Measurements from ENCODE around the gene HOXD4. TPM values are rescaled to one million over a fixed set of nuclear protein-coding genes. Genes with fewer than 3 reads are reported as not detected.

The HOXD4 gene
- total RNA-seq, 2 experiments from 2014 or later = not detected

GRCh38 chr2:176139661-176140512 is 11.5 kb upstream of the HOXD4 start:
- POLR2A ChIA-PET = interaction anchor here (0.6 kb wide), 1 partner anchor 673 kb away, joined by 3 read pairs; no protein-coding TSS in a partner anchor
- Mint-ChIP-seq H3K9me3 (peaks cover 4% of the 10 kb centered on the region), H3K4me3 (no peak overlapping the region), H3K4me1 (ENCODE audit: low read depth) (peaks cover 19% of the 10 kb centered on the region), H3K27ac (no peak overlapping the region), H3K27me3 (peaks cover 75% of the 10 kb centered on the region), H3K36me3 (peaks cover 12% of the 10 kb centered on the region)
- intact Hi-C loops (cut with micrococcal nuclease) = loop anchor here (1.0 to 10.0 kb wide), 3 partner anchors 315 to 1805 kb away; partner anchors contain the start of gene SP9
- no peak for DNase-seq
- CTCF ChIA-PET = interaction anchor here (0.6 to 10.6 kb wide), 23 partner anchors 8 to 1010 kb away, joined by 3 to 108 read pairs (median 4); no protein-coding TSS in a partner anchor

DNA sequence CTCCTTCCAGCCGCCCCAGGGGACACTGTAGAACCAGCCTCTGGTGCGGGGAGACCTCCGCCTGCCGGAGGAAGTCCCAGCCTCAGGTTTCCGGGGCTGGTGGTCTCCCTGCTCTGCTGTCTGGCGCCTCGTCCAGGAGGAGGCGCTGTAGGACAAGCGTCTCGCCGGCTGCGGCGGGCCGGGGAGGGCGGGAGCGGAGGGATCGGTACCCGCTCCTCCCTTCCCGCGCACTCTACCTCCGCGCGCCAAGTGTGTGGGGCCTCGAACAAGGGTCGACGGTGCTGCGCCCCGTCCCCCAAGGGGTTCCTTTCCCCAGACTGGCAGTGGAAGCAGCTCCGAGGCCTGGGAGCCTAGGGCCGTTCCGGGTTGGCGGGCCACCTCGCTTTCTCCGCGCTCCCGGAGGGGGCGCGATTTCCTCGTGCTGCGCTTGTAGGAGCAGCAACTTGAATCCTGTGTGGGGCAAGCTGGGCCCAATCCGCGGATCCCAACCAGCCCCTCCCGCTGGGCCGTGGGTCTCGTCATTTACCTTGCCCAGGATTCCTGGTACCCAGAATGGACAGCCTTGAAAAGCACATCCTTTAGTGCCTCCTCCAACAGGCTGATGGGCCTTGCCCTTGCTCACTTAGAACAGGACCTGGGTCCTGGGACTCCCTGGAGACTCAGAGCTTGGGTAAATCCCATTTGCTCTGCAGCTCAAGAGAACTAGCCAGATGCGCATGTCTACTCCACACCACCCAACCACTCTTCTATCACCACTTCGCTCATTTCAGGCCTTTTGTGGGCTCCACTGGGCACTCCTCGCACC is 10.6 kb upstream of the HOXD4 start:
- CTCF ChIA-PET = interaction anchor here (0.6 to 10.6 kb wide), 25 partner anchors 9 to 1009 kb away, joined by 3 to 108 read pairs (median 4); no protein-coding TSS in a partner anchor
- peaks cover 15% of the 10 kb centered on the region for H3K4me1 Mint-ChIP-seq (ENCODE audit: low read depth)
- DNase-seq = peak; percentile 75
- H3K4me3 Mint-ChIP-seq = no peak overlapping the region
- POLR2A ChIA-PET = interaction anchor here (0.6 kb wide), 1 partner anchor 672 kb away, joined by 3 read pairs; no protein-coding TSS in a partner anchor
- peaks cover 4% of the 10 kb centered on the region for H3K9me3 Mint-ChIP-seq
- H3K27ac Mint-ChIP-seq = no peak overlapping the region
- peaks cover 74% of the 10 kb centered on the region for H3K27me3 Mint-ChIP-seq
- peaks cover 8% of the 10 kb centered on the region for H3K36me3 Mint-ChIP-seq
- intact Hi-C loops (cut with micrococcal nuclease) = loop anchor here (1.0 kb wide), 2 partner anchors 315 to 414 kb away; no protein-coding TSS in a partner anchor

DNA sequence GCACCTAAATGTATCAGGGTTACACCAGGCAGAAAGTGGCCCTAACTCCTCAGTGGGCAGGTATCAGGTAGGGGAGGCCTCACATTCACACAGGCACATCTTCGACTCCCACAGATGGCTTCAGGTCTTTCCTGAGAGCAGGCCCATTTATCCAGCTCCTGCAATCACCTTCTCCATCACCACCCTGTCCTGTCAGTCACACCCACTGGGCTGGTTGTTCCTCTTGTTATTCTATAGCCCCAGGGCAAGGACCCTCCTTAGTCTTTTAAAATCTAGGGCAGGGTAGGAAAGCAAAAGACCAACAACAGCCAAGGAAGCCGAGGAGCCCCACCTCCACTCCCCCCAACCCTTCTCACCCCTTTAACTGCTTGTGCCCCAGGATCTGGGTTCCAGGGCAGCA is 9.1 kb upstream of the HOXD4 start:
- no peak overlapping the region for H3K27ac Mint-ChIP-seq
- peaks cover 8% of the 10 kb centered on the region for H3K36me3 Mint-ChIP-seq
- H3K4me1 Mint-ChIP-seq (ENCODE audit: low read depth) = peaks cover 12% of the 10 kb centered on the region
- no peak for DNase-seq
- peaks cover 4% of the 10 kb centered on the region for H3K9me3 Mint-ChIP-seq
- intact Hi-C loops (cut with micrococcal nuclease) = no loop called here
- H3K4me3 Mint-ChIP-seq = no peak overlapping the region
- peaks cover 79% of the 10 kb centered on the region for H3K27me3 Mint-ChIP-seq
- POLR2A ChIA-PET = no interaction called here
- CTCF ChIA-PET = interaction anchor here (2.6 to 10.6 kb wide), 2 partner anchors 313 to 412 kb away, joined by 14 to 108 read pairs; no protein-coding TSS in a partner anchor

GRCh38 chr2:176145085-176145969 is 6.0 kb upstream of the HOXD4 start:
- H3K4me1 Mint-ChIP-seq (ENCODE audit: low read depth) = peaks cover 12% of the 10 kb centered on the region
- CTCF ChIA-PET = interaction anchor here (0.7 to 10.6 kb wide), 3 partner anchors 17 to 310 kb away, joined by 3 to 108 read pairs (median 3); no protein-coding TSS in a partner anchor
- H3K36me3 Mint-ChIP-seq = no peaks in the 10 kb centered on the region
- H3K27me3 Mint-ChIP-seq = peaks cover 82% of the 10 kb centered on the region
- no peak overlapping the region for H3K27ac Mint-ChIP-seq
- POLR2A ChIA-PET = no interaction called here
- no peaks in the 10 kb centered on the region for H3K9me3 Mint-ChIP-seq
- no peak for DNase-seq
- intact Hi-C loops (cut with micrococcal nuclease) = no loop called here
- no peak overlapping the region for H3K4me3 Mint-ChIP-seq

GRCh38 chr2:176146101-176146500 is 5.2 kb upstream of the HOXD4 start:
- H3K27ac Mint-ChIP-seq = no peak overlapping the region
- POLR2A ChIA-PET = no interaction called here
- intact Hi-C loops (cut with micrococcal nuclease) = no loop called here
- H3K4me3 Mint-ChIP-seq = no peak overlapping the region
- peaks cover 8% of the 10 kb centered on the region for H3K4me1 Mint-ChIP-seq (ENCODE audit: low read depth)
- CTCF ChIA-PET = interaction anchor here (0.8 to 10.6 kb wide), 2 partner anchors 309 to 409 kb away, joined by 3 to 108 read pairs; no protein-coding TSS in a partner anchor
- no peak for DNase-seq
- H3K9me3 Mint-ChIP-seq = no peaks in the 10 kb centered on the region
- H3K27me3 Mint-ChIP-seq = peaks cover 86% of the 10 kb centered on the region
- H3K36me3 Mint-ChIP-seq = no peaks in the 10 kb centered on the region

DNA sequence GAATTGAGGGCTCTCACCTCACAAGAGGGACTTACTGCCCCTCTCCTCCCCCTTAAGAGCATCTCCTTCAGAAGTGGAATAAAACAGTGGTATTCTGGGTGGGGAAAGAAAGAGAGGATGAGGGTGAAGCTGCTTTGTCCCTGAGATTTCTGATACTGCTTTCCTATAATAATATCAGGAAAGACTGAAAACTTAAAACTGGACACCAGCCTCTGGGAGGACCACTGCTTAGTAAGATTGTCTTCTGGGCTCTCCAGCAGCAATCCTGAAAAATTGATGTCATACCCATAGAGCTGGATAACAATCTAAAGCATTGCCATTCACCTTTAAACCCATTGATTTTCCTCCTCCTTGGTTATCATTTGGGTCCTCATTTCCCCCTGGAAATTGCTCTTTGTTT is 4.7 kb upstream of the HOXD4 start:
- CTCF ChIA-PET = interaction anchor here (0.8 to 10.6 kb wide), 2 partner anchors 309 to 408 kb away, joined by 3 to 108 read pairs; no protein-coding TSS in a partner anchor
- Mint-ChIP-seq H3K4me1 (ENCODE audit: low read depth) (peaks cover 7% of the 10 kb centered on the region), H3K27me3 (peaks cover 85% of the 10 kb centered on the region), H3K36me3 (no peaks in the 10 kb centered on the region), H3K9me3 (no peaks in the 10 kb centered on the region), H3K4me3 (no peak overlapping the region), H3K27ac (no peak overlapping the region)
- intact Hi-C loops (cut with micrococcal nuclease) = no loop called here
- POLR2A ChIA-PET = no interaction called here
- DNase-seq = no peak

DNA sequence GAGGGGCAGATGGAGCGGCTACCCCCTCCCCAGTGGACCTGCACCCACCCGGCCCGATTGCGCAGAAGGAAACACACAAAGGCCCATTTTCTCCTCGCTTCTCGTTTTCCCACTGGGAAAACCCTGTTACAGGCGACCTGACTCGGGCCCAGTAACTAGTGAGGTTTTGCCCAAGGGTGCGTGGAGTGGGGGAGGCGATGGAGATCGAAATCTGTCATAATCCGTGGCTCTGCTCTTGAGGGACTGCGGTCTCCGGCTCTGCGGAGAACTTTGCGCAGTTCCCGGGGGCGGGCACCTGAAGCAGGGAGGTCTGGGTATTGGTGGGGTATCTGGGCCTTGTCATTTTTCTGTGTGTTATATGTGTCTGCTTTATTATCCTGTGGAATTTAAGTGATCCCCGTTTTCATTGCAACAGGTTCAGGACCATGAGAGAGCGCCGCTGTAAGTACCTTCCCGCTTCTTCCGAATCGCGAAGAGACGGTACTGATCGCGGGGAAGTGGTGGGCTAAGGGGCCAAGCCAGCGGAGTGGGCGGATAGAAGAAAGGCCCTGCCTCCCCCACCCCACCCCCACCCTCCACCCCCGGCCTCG is 4.0 kb upstream of the HOXD4 start:
- H3K4me1 Mint-ChIP-seq (ENCODE audit: low read depth) = peaks cover 7% of the 10 kb centered on the region
- H3K9me3 Mint-ChIP-seq = no peaks in the 10 kb centered on the region
- intact Hi-C loops (cut with micrococcal nuclease) = no loop called here
- ChIA-PET CTCF (interaction anchor here (0.8 to 10.6 kb wide), 2 partner anchors 308 to 407 kb away, joined by 3 to 108 read pairs; no protein-coding TSS in a partner anchor), POLR2A (no interaction called here)
- no peak overlapping the region for H3K27ac Mint-ChIP-seq
- DNase-seq = no peak
- no peak overlapping the region for H3K4me3 Mint-ChIP-seq
- H3K36me3 Mint-ChIP-seq = no peaks in the 10 kb centered on the region
- peaks cover 79% of the 10 kb centered on the region for H3K27me3 Mint-ChIP-seq

DNA sequence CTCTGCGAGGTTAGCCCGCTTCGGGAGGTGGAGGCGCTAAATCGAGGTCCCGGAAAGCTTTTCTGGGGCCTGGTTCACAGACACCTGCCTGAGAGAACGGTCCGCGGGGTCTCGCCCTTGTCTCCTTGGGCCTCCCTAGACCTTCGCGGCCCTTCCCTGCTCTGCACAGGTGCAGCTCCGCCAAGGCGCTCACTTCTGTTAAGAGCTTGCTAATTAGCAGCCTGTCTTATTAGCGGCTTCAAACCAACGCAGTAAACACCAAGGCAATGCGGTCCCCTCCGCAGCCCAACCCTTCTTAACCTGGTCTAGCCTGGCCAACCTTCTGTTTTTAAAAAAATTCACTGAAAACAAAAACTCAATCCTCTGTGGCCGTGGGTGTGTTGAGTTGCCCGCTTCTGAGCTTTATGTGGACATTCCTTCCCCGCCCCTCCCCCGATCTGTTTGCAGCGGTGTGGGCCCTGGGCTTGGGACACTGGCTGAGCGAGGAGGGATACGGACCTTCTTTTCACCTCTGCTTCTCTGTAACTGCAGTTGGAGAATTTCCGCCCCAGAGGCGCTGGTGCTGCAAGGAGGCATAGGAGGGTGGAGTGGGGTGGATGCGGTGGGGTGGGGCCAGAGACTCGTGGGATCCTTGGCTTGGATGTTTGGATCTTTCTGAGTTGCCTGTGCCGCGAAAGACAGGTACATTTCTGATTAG is 3.4 kb upstream of the HOXD4 start:
- Mint-ChIP-seq H3K9me3 (no peaks in the 10 kb centered on the region), H3K27me3 (peaks cover 80% of the 10 kb centered on the region), H3K36me3 (no peaks in the 10 kb centered on the region), H3K4me3 (no peak overlapping the region), H3K27ac (no peak overlapping the region), H3K4me1 (ENCODE audit: low read depth) (peaks cover 7% of the 10 kb centered on the region)
- CTCF ChIA-PET = interaction anchor here (10.6 kb wide), 1 partner anchor 308 kb away, joined by 108 read pairs; no protein-coding TSS in a partner anchor
- DNase-seq = no peak
- POLR2A ChIA-PET = no interaction called here
- intact Hi-C loops (cut with micrococcal nuclease) = no loop called here

- DNase-seq = no peak
- Mint-ChIP-seq H3K36me3 (no peaks in the 10 kb centered on the region), H3K4me1 (ENCODE audit: low read depth) (peaks cover 7% of the 10 kb centered on the region), H3K9me3 (no peaks in the 10 kb centered on the region), H3K27ac (no peak overlapping the region), H3K27me3 (peaks cover 83% of the 10 kb centered on the region), H3K4me3 (no peak overlapping the region)
- CTCF ChIA-PET = no interaction called here
- intact Hi-C loops (cut with micrococcal nuclease) = no loop called here
- POLR2A ChIA-PET = no interaction called here
These were observed 2.5 kb upstream of the HOXD4 start for GRCh38 chr2:176148751-176149421.

- no peak overlapping the region for H3K4me3 Mint-ChIP-seq
- no peak for DNase-seq
- ChIA-PET CTCF (no interaction called here), POLR2A (no interaction called here)
- H3K27me3 Mint-ChIP-seq = peaks cover 83% of the 10 kb centered on the region
- intact Hi-C loops (cut with micrococcal nuclease) = no loop called here
- H3K9me3 Mint-ChIP-seq = no peaks in the 10 kb centered on the region
- no peaks in the 10 kb centered on the region for H3K36me3 Mint-ChIP-seq
- H3K27ac Mint-ChIP-seq = no peak overlapping the region
- H3K4me1 Mint-ChIP-seq (ENCODE audit: low read depth) = peaks cover 7% of the 10 kb centered on the region
These were observed 1.8 kb upstream of the HOXD4 start for GRCh38 chr2:176149481-176149938.
